GM18861 (cell line): ENCODE data around the gene CARS1.
"Not testable (repeated sequence)": the region's sequence is repeated elsewhere in the genome, so short reads cannot be mapped to it uniquely, and the experiment has no call there.

Experiments
- ATAC-seq: cut with Tn5 transposase; IDR thresholded peaks from one replicate; pipeline ENCODE4 v1.9.1; 2021; ENCODE audit not compliant: unreplicated experiment

CARS1 gene

DNA sequence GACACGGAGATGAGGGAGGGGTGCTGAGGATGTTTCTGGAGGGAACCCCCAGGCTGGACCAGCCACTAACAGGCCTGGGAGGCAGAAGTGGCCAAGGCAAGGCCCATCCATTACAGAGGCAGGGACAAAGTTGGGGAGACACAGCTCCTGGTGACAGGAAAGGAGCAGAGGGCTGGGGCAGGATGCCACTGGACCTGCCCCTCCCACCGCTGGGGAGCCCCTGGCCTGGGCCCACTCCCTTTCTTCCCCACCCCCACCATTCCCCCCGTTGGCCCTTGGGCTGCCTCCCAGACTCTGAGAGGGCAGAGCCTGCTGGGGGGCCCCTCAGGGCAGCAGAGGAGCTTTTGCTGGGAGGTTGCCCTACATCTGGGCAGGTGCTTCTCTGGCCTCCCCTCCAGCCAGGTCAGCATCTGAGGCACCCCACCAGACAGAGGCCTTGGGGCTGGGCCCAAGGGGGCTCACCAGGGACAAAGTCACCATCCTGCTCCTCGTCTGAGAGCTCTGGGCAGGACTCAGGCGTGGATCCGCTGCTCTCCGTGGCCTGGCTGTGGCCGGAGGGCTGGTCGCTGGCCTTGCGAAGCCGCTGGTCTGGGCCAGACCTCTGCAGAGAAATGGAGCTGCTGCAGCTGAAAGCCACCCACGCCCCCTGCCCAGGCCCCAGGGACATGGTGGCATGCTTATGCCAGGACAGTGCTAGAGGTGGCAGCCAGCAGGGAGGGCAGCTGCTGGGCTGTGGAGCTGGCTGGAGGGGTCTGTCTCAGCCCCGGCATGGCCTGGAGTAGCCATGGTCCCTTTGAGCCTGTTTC lies 33.1 kb upstream of the CARS1 start:
- ATAC-seq, result no peak

DNA sequence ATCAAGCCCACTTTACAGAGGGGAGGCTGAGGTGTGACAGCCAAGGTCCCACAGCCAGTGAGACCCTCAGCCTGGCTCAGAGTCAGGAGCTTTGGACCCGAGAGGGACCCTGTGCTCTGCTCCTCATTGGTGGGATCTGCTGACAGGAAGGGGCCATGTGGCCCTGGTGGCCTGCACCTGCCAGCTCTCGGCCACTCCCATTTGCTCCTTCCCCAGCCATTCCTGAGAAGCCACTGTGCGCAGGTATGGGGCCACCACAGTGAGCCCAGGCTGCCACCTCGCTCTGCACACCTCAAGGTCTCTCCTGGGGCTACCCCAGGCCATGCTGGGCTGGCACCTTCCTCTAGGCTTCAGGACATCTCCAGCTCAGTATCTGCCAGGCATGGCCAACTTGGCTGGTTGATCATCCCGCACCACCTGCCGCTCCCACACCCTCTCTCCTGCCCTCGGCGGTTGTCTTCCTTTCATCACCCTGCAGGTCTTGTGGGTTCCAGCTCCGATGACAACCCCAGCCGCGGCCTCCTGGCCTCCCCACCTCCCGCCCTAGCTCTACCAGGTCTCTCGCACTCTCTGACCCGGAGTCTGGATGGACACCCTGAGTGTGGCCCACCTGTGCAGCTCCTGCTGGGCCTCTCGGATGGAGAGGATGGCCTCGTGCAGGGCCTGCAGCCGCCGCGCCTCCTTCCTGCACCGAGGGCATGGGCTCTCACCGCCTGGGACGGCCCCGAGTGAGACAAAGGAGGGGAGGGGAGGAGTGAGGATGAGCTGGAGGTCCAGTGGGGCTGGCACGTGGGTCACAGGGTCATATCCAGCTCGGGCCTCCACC lies 32.2 kb upstream of the CARS1 start:
- ATAC-seq, result no peak

DNA sequence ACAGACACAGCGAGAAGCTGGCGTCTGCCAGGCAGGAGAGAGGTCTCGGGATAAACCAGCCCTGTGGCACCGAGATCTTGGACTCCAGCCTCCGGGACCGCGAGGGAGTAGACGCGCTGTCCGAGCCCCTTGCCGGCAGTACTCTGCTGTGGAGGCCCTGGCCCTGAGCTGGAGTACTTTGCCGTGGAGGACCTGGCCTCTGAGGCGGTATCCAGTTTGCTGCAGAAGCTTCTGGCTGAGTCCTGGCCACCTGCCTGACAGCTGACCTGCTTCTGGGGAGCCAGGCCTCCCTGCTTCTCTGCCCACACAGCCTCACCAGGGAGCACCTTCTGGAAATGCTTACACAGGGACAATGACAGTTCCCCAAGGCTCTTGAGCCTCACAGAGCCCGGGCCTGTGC lies 31.6 kb upstream of the CARS1 start:
- ATAC-seq, result no peak

- ATAC-seq, result no peak
Measured at GRCh38 chr11:3087821-3088800, 30.9 kb upstream of the CARS1 start.

DNA sequence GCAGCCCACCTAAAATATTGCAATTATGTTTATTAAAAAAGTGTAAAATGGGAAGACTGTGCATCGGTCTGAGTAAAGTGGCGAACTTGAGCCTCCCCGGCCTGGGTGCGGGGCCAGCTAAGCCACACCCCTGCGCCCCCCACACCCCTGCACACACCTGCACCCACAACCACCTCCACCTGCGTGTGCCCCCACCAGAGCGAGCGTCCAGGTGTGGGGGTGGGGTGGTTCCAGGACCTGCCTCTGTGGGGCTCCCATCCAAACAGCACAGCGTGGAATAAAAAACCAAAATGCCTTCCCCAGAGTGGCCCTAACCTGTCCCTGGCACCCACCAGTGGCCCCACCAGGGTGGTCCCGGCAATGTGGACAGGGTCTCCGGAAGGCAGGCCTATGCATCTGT lies 30.1 kb upstream of the CARS1 start:
- ATAC-seq, result no peak

DNA sequence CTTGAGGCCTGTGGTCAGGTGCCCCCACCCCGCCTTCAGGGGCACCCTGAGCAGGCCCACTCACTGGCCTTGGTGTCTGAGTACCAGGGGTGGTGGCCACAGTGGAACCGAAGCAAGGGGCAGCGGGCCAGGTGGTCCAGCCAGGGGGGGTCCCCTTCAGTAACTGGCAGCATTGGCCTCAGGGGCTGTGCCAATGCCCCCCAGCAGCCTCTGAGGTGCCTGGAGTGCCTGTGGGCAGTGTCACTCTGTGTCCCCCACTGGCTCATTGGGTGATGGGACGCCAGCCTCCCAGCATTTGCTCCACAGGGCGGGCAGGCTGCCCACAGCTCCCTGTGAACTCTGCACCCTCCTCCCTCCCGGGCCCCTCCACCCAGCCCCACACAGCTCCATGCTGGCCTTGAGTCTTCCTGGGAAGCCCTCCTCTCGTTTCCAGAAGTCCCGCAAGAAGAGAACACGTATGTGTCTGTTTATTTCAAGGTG lies 29.5 kb upstream of the CARS1 start:
- no peak for ATAC-seq

GRCh38 chr11:3086114-3086513 lies 28.9 kb upstream of the CARS1 start:
- no peak for ATAC-seq

DNA sequence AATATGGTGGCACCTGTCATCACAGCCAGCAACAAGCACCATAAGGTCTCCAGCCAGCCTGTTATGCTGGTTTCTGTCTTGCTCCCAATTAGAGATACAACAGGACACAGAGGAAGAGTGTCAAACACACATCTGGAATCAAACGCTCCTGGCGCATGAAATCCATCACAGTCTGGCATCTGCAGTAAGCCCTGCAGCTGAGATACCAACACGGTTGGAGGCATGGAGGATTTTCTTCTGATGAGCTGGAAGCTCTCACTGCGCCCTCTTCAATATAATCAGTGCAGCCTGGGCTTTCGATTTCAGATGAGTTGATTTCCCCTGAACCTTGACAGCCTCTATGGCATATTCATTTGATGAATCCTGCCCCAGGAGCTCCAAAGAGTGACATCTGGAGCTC lies 27.8 kb upstream of the CARS1 start:
- ATAC-seq, result no peak

GRCh38 chr11:3083321-3083720 lies 26.1 kb upstream of the CARS1 start:
- no peak for ATAC-seq

DNA sequence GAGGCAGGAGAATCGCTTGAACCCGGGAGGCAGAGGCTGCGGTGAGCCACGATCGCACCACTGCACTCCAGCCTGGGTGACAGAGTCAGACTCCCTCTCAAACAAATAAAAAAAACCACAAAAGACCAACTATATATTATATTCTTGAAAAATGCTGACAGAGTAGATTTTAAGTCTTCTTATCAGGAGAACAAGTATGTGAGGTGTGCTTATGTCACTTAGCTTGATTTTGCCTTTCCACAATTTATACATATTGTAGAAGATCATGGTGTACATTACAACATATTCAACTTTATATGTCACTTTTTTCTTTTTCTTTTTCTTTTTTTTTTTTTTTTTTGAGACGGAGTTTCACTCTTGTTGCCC lies 24.1 kb upstream of the CARS1 start:
- ATAC-seq, result no peak

DNA sequence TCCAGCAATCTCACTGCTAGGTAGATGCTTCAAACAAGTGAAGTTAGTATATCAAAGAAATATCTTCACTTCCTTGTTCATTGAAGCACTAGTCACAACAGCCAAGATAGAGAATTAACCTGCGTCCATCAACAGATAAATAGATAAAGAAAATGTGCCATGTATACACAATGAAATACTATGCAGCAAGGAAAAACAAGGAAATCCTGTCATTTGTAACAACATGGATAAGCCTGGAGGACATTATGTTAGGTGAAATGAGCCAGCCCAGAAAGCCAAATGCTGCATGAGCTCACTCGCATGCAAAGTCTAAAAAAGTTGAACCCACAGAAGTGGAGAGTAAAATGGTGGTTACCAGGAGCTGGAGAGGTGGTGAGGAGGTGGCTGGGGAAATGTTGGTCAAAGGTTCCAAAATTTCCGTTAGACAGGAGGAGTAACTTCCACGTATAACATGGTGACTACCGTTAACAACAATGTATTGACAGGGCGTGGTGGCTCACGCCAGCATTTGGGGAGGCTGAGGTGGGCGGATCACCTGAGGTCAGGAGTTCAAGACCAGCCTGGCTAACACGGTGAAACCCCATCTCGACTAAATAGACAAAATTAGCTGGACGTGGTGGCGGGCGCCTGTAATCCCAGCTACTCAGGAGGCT lies 23.6 kb upstream of the CARS1 start:
- ATAC-seq, result no peak

DNA sequence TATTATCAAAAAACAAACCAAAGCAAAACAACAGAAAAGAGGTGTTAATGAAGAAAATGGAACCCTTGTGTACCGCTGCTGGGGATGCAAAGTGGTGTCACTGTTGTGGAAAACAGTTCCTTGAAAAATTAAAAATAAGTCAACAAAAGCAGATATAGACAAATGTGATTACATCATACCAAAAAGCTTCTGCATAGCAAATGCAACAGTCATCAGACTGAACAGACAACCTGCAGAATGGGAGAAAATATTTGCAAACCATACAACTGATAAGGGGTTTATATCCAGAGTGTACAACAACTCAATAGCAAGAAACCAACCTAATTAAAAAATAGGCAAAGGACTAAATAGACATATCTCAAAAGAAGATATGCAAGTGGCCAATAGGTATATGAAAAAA lies 22.9 kb upstream of the CARS1 start:
- no peak for ATAC-seq

- no peak for ATAC-seq
Measured at GRCh38 chr11:3077846-3078440, 20.7 kb upstream of the CARS1 start.

DNA sequence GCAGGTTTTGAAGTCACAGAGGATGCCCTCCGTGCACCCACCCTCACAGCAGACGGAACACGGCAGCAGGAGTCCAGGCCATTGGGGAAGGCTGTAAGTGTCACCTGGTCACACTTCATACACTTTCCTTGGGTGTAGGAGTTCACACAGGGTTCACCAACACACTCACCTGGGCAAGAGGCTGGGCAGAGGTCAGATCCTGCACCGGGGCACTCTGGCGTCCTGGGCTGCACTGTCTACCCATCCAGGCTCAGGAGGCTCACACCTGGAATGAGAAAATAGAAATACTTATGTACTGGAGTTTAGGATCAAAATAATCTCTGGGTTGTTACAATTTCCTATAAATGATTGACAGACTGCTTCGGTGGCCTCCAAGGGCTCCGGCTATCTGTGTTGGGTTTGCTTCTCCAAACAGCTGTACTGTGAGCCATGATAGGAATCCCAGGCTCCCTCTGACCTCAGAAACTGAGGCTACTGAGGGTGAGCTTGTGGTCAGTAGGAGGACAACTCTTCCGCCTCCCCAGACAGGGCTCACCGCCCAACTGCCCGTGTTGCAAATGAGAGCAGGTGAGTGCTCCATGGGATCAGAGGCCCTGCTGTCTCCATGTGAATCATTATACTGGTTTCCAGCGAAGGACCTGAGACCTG lies 20.1 kb upstream of the CARS1 start:
- ATAC-seq, result no peak

- no peak for ATAC-seq
Measured at GRCh38 chr11:3074912-3075589, 17.8 kb upstream of the CARS1 start.

GRCh38 chr11:3073029-3073435 lies 15.8 kb upstream of the CARS1 start:
- no peak for ATAC-seq

GRCh38 chr11:3069425-3069824 lies 12.2 kb upstream of the CARS1 start:
- no peak for ATAC-seq

DNA sequence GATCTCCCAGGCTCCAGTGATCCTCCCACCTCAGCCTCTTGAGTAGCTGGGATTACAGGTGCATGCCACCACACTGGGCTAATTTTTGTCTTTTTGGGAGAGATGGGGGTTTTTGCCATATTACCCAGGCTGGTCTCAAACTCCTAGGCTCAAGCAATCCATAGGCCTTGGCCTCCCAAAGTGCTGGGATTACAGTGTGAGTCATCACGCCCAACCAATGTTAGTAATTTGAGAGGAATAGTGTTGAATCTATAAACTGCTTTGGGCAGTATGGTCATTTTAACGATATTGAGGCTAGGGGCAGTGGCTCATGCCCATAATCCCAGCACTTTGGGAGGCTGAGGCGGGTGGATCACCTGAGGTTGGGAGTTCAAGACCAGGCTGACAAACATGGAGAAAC lies 9.1 kb upstream of the CARS1 start:
- not testable (repeated sequence) for ATAC-seq

DNA sequence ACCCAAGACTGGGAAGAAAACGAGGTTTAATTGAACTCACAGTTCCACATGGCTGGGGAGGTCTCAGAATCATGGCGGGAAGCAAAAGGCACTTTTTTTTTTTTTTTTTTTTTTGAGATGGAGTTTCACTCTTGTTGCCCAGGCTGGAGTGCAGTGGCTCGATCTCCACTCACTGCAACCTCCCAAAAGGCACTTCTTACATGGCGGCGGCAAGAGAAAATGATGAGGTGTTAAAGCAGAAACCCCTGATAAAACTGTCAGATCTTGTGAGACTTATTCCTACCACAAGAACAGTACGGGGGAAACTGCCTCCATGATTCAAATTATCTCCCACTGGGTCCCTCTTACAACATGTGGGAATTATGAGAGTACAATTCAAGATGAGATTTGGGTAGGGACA lies 7.5 kb upstream of the CARS1 start:
- not testable (repeated sequence) for ATAC-seq
